Activated CD8-positive, alpha-beta T cell treated with anti-CD3 and anti-CD28 coated beads, Interleukin-2, amount 10 ng/mL, durations not matched to agents 7 days and 5 days (primary cell): ENCODE measurements around the gene ISLR. TPM values are rescaled to one million over a fixed set of nuclear protein-coding genes. Genes with fewer than 3 reads are reported as not detected.
"Not testable (repeated sequence)": the region's sequence is repeated elsewhere in the genome, so short reads cannot be mapped to it uniquely, and the experiment has no call there.

Source experiments
- ATAC-seq: fragments of 150-1000 bp; cut with Tn5 transposase; one replicate; pipeline ENCODE4 v1.10.0; 2021; ENCODE audit warnings: moderate library complexity
- CTCF ChIA-PET: fragments of 350-600 bp; sonication (Branson Sonifier 250); formaldehyde crosslinking; loops from one replicate; lab custom pipeline; 2021; ENCODE audit warnings: antibody characterized with exemption; lab: Charles Lee
- POLR2A ChIA-PET: fragments of 350-600 bp; sonication (Branson Sonifier 250); formaldehyde crosslinking; loops from one replicate; lab custom pipeline; 2021; ENCODE audit warnings: antibody characterized with exemption; lab: Charles Lee
- DNase-seq: peaks from one replicate; pipeline ENCODE4 v3.0.0-alpha.2; 2020
- H3K27ac Mint-ChIP-seq: one replicate; pipeline ENCODE4 v1.8.0; 2021; ENCODE audit warnings: mild to moderate bottlenecking, mixed read lengths
- H3K27me3 Mint-ChIP-seq: one replicate; pipeline ENCODE4 v1.8.0; 2021; ENCODE audit warnings: low read depth, mixed read lengths
- H3K36me3 Mint-ChIP-seq: one replicate; pipeline ENCODE4 v1.8.0; 2021; ENCODE audit warnings: low read depth, mixed read lengths
- H3K4me1 Mint-ChIP-seq: one replicate; pipeline ENCODE4 v1.8.0; 2021; ENCODE audit warnings: low read depth, mixed read lengths
- H3K4me3 Mint-ChIP-seq: one replicate; pipeline ENCODE4 v1.8.0; 2021; ENCODE audit warnings: mild to moderate bottlenecking, mixed read lengths
- H3K9me3 Mint-ChIP-seq: one replicate; pipeline ENCODE4 v1.8.0; 2022; ENCODE audit warnings: mixed read lengths; ENCODE audit not compliant: insufficient read depth
- total RNA-seq, 2 experiments: library from RNA; stranded (reverse); gene quantifications; one replicate each; pipeline ENCODE4 v1.2.3, GENCODE V29; 2021

The ISLR gene
- total RNA-seq, 2 experiments from 2014 or later: not detected

- peak; percentile 20 for DNase-seq
- ATAC-seq: no peak
- Mint-ChIP-seq H3K9me3 (no peaks in the 10 kb centered on the region), H3K27ac (no peak overlapping the region), H3K27me3 (peaks cover 41% of the 10 kb centered on the region), H3K4me3 (no peak overlapping the region), H3K4me1 (peaks cover 2% of the 10 kb centered on the region), H3K36me3 (no peaks in the 10 kb centered on the region)
- POLR2A ChIA-PET: no interaction called here
- CTCF ChIA-PET: interaction anchor here (1.2 to 1.3 kb wide), 2 partner anchors 15 to 163 kb away, joined by 4 to 6 read pairs; no protein-coding TSS in a partner anchor
Measured at GRCh38 chr15:74144153-74144775, 29.2 kb upstream of the ISLR start.

DNA sequence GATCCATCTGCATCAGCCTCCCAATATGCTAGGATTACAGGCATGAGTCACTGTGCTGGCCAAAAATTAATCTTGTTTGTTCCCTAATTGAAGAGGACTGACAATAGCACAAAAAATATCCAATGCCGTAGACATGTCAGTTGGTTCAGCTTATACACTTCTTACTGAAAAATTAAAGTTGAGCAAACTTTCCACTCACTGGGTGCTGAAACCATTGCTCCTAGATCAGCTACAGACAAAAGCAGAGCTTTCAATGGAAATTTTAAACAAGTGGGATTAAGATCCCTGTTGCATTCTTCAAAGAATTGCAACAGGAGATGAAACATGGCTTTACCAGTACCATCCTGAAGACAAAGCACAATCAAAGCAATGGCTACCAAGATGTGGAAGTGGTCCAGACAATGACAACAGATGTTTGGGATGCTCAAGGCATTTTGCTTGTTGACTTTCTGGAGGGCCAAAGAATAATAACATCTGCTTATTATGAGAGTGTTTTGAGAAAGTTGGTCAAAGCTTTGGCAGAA lies 27.2 kb upstream of the ISLR start:
- no peak for ATAC-seq
- Mint-ChIP-seq H3K36me3 (no peaks in the 10 kb centered on the region), H3K27me3 (peaks cover 32% of the 10 kb centered on the region), H3K4me3 (no peak overlapping the region), H3K4me1 (no peaks in the 10 kb centered on the region), H3K9me3 (no peaks in the 10 kb centered on the region), H3K27ac (no peak overlapping the region)
- CTCF ChIA-PET: no interaction called here
- no peak for DNase-seq
- POLR2A ChIA-PET: no interaction called here

DNA sequence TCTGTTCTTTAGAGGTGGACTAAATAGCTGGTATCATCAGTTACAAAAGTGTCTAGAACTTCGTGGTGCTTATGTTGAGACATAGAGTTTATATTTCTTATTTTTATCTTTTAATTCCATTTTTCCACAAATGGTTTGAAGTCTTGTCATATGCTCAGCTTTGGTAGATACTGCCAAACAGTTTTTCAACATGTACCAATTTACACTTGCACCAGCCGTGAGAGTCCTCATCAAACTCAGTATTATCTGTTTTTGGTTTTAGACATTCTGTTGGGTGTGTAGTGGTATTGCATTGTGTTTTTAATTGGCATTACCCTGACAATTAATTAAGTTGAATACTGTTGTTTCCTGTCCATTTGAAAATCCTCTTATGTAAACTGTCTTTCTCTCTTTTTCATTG lies 26.5 kb upstream of the ISLR start:
- CTCF ChIA-PET: interaction anchor here (0.7 to 1.5 kb wide), 2 partner anchors 93 to 160 kb away, joined by 3 to 4 read pairs; no protein-coding TSS in a partner anchor
- Mint-ChIP-seq H3K4me1 (no peaks in the 10 kb centered on the region), H3K4me3 (no peak overlapping the region), H3K27me3 (peaks cover 32% of the 10 kb centered on the region), H3K9me3 (no peaks in the 10 kb centered on the region), H3K27ac (no peak overlapping the region), H3K36me3 (no peaks in the 10 kb centered on the region)
- POLR2A ChIA-PET: no interaction called here
- no peak for DNase-seq
- ATAC-seq: no peak

DNA sequence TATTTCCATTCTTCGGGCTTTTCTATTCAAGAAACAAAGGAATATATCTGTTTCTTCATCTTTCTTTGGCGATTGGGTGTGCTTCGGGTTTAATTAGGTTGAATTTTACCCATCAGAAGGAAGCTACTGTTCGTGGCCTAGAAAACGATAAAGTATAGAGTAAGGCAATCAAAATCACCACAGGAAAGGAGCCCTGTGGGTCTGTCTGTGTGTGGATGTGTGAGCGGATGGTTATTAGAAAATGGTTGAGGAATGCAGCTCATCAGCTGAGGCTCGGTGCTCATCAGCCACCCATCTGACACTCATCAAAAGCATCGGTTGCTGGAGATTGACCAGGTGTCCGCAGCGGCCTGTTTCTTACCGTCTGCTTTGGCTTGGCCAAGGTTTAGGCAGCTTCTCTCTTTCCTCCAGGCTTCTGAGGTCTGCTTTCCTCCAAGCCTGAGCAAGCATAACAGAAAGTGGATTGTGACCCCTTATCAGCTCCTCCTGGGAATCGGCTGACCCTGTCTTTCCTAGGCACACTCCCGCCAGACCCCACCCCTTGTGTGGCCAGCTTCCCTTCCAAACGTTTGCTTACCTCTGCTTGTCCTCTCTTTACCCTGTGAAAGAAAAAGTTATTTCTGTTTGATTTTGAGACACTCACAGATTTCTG lies 17.6 kb upstream of the ISLR start:
- H3K36me3 Mint-ChIP-seq: no peaks in the 10 kb centered on the region
- ChIA-PET POLR2A (no interaction called here), CTCF (interaction anchor here (0.9 to 2.4 kb wide), 5 partner anchors 22 to 166 kb away, joined by 3 to 8 read pairs (median 5); no protein-coding TSS in a partner anchor)
- H3K27me3 Mint-ChIP-seq: peaks cover 8% of the 10 kb centered on the region
- peaks cover 25% of the 10 kb centered on the region for H3K4me1 Mint-ChIP-seq
- H3K4me3 Mint-ChIP-seq: no peak overlapping the region
- no peaks in the 10 kb centered on the region for H3K9me3 Mint-ChIP-seq
- no peak overlapping the region for H3K27ac Mint-ChIP-seq
- DNase-seq (no peak), ATAC-seq (no peak)

GRCh38 chr15:74156678-74157411 lies 16.7 kb upstream of the ISLR start:
- peak; percentile 55 for ATAC-seq
- Mint-ChIP-seq H3K9me3 (no peaks in the 10 kb centered on the region), H3K27me3 (peaks cover 8% of the 10 kb centered on the region), H3K27ac (peak overlapping the region; percentile 60), H3K36me3 (no peaks in the 10 kb centered on the region), H3K4me3 (no peak overlapping the region), H3K4me1 (peaks cover 25% of the 10 kb centered on the region)
- ChIA-PET POLR2A (interaction anchor here (1.1 kb wide), 1 partner anchor 151 kb away, joined by 3 read pairs; no protein-coding TSS in a partner anchor), CTCF (interaction anchor here (0.7 to 2.4 kb wide), 9 partner anchors 23 to 283 kb away, joined by 3 to 8 read pairs (median 3); no protein-coding TSS in a partner anchor)
- DNase-seq: peak; percentile 53

DNA sequence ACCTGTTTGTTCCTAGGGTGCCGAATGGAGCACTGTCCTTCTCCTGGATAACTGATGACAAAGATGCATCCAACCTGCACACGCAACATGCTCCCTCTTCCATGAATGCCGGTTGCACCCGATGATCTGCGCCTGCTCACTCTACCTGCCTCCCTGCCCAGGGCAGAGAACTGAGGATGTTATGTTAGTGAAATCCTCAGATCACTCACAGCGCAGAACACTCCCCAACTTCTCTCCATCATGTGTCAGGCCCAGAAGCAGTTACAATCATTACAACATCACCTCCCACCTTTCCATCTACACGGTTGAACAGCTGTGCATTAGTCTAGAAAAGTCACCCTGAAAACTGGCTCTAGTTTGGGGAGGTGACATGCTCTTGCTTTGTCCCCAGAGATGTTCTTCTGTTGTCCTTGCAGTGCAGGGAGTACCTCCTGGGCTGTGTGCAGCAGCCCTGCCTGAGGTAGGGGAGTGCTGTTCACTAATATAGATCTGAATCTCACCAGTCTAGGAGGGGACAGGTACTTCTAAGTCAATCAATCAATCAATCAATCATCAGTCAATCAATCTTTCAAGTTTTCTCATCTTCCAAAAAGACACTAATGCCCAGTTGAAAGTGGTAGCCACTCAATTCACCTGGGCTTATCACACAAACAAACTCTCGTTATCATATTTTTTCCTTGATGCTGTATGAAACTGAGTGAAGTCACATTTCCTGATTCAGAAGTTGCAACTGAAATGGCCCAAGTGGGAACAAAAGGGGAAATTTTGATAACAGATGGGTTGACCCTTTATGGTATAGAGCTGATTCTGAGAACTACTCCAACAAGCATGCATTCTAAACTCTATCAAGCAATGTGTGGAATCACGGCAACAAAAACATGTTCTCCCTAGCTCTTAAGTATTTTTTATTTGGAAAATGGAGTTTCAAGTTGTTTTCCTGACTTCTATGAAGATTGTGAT lies 15.4 kb upstream of the ISLR start:
- H3K36me3 Mint-ChIP-seq: no peaks in the 10 kb centered on the region

DNA sequence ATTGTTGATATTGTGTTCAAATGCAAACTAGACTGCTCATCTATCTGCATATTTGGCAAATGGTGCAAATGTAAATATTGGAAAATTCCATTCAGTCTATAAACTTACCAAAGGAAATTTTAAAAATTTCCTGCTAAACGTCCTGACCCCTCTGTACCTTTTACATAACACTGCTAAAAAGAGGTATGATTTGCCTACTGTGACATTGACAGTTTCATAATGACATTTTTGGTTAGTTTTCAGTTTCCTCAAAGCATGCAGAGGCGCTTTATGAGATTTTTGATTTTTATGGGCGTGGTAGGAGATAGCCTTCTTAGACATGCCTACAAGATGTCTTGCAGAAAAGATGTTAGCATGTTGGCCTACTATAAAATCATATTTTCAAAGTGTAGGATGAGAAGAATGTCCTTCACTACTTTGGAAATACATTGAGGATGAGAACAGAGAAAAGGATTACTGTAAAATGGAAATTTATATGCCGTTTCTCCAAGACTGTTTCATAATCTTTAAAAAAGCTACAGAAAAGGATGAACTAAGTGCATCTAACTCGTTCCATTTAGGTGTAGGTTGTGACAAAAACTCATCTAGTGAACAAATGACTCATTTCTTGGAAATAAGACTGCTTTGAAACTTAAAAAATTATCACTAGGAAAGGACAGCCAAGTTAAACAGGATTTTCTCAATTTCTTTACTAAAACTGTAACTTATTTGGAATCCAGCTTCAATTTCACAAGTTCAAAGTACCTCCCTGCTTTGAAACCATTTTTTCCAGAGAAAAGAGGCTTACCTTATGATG lies 14.5 kb upstream of the ISLR start:
- H3K27ac Mint-ChIP-seq: no peak overlapping the region
- DNase-seq (peak; percentile 9), ATAC-seq (no peak)
- peaks cover 13% of the 10 kb centered on the region for H3K27me3 Mint-ChIP-seq
- CTCF ChIA-PET: interaction anchor here (1.0 to 1.1 kb wide), 3 partner anchors 15 to 162 kb away, joined by 3 to 4 read pairs (median 3); no protein-coding TSS in a partner anchor
- POLR2A ChIA-PET: no interaction called here
- peaks cover 25% of the 10 kb centered on the region for H3K4me1 Mint-ChIP-seq
- H3K9me3 Mint-ChIP-seq: no peaks in the 10 kb centered on the region
- no peak overlapping the region for H3K4me3 Mint-ChIP-seq
- no peaks in the 10 kb centered on the region for H3K36me3 Mint-ChIP-seq

More for the DNA sequence above, 15.4 kb upstream of the ISLR start:
- peaks cover 13% of the 10 kb centered on the region for H3K27me3 Mint-ChIP-seq
- no peaks in the 10 kb centered on the region for H3K9me3 Mint-ChIP-seq
- CTCF ChIA-PET: interaction anchor here (1.0 to 2.3 kb wide), 4 partner anchors 30 to 284 kb away, joined by 3 to 8 read pairs (median 3); no protein-coding TSS in a partner anchor
- DNase-seq (peak; percentile 10), ATAC-seq (no peak)
- H3K27ac Mint-ChIP-seq: no peak overlapping the region
- POLR2A ChIA-PET: no interaction called here
- no peak overlapping the region for H3K4me3 Mint-ChIP-seq
- peaks cover 25% of the 10 kb centered on the region for H3K4me1 Mint-ChIP-seq

- Mint-ChIP-seq H3K27ac (no peak overlapping the region), H3K9me3 (no peaks in the 10 kb centered on the region), H3K4me3 (no peak overlapping the region), H3K27me3 (peaks cover 14% of the 10 kb centered on the region), H3K36me3 (no peaks in the 10 kb centered on the region), H3K4me1 (peaks cover 25% of the 10 kb centered on the region)
- ATAC-seq (no peak), DNase-seq (peak; percentile 12)
- ChIA-PET POLR2A (no interaction called here), CTCF (interaction anchor here (1.1 kb wide), 2 partner anchors 15 to 33 kb away, joined by 3 to 4 read pairs; no protein-coding TSS in a partner anchor)
Measured at GRCh38 chr15:74159773-74160172, 13.7 kb upstream of the ISLR start.

DNA sequence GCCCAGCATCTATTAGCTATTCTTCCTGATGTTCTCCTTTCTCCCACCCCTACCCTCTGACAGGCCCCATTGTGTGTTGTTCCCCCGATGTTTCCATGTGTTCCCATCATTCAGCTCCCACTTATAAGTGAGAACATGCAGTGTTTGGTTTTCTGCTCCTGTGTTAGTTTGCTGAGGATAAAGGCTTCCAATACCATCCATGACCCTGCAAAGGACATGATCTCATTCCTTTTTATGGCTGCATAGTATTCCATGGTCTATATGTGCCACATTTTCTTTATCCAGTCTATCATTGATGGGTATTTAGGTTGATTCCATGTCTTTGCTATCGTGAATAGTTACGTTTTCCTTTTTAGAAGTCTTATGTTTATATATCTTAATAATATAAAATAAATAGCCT lies 13.1 kb upstream of the ISLR start:
- H3K9me3 Mint-ChIP-seq, CTCF ChIA-PET, ATAC-seq, DNase-seq, H3K4me3 Mint-ChIP-seq, H3K27ac Mint-ChIP-seq, H3K36me3 Mint-ChIP-seq, POLR2A ChIA-PET: not testable (repeated sequence)
- Mint-ChIP-seq H3K27me3 (peaks cover 12% of the 10 kb centered on the region), H3K4me1 (peaks cover 25% of the 10 kb centered on the region)

DNA sequence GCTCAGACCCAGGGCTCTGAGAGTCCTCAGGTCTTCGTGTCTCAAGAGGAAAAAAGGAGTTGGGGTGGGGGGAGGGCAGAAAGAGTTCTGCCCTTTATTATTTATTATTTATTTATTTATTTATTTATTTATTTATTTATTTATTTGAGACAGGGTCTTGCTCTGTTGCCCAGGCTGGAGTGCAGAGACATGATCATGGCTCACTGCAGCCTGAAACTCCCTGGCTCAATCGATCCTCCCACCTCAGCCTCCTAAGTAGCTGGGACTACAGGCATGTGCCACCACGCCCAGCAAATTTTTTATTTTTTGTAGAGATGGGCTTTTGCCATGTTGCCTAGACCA lies 11.3 kb upstream of the ISLR start:
- CTCF ChIA-PET, POLR2A ChIA-PET, H3K9me3 Mint-ChIP-seq, H3K27ac Mint-ChIP-seq, DNase-seq, ATAC-seq, H3K4me3 Mint-ChIP-seq, H3K36me3 Mint-ChIP-seq: not testable (repeated sequence)
- Mint-ChIP-seq H3K27me3 (peaks cover 12% of the 10 kb centered on the region), H3K4me1 (peaks cover 16% of the 10 kb centered on the region)
